Urothelium cell line (cell line): ENCODE measurements around the gene PPP1R3F.
"Not testable (repeated sequence)": the region's sequence is repeated elsewhere in the genome, so short reads cannot be mapped to it uniquely, and the experiment has no call there.

Experiments used
- DNase-seq: peaks from one replicate; pipeline ENCODE4 v3.0.0; 2011; ENCODE audit warnings: low spot score, mixed read lengths
- FAIRE-seq: peaks from 2 replicates; lab custom pipeline; 2011; peaks lifted over from hg19 to GRCh38; lab: Jason Lieb, UNC

Gene PPP1R3F

GRCh38 chrX:49308604-49309269 is 39.1 kb downstream of the PPP1R3F start:
- no peak for FAIRE-seq
- DNase-seq: no peak

GRCh38 chrX:49309401-49309981 is 39.9 kb downstream of the PPP1R3F start:
- DNase-seq (no peak), FAIRE-seq (no peak)

- FAIRE-seq: no peak
These were observed 40.8 kb downstream of the PPP1R3F start for GRCh38 chrX:49310371-49310770.

GRCh38 chrX:49312176-49312575 is 42.6 kb downstream of the PPP1R3F start:
- FAIRE-seq: no peak
- no peak for DNase-seq

More at GRCh38 chrX:49310371-49310770, 40.8 kb downstream of the PPP1R3F start:
- no peak for DNase-seq

- no peak for FAIRE-seq
These were observed 46.5 kb downstream of the PPP1R3F start for GRCh38 chrX:49316085-49316484.

GRCh38 chrX:49321737-49322136 is 52.1 kb downstream of the PPP1R3F start, which contains the start of gene GAGE12J:
Gene GAGE12J (plus strand): TSS chrX:49322037. CDS start chrX:49323194, 1,157 bp downstream.
- DNase-seq, FAIRE-seq: not testable (repeated sequence)

More at GRCh38 chrX:49316085-49316484, 46.5 kb downstream of the PPP1R3F start:
- no peak for DNase-seq

- not testable (repeated sequence) for FAIRE-seq, DNase-seq
These were observed 52.7 kb downstream of the PPP1R3F start for GRCh38 chrX:49322266-49322665.

GRCh38 chrX:49323735-49324134 is 54.1 kb downstream of the PPP1R3F start:
- FAIRE-seq, DNase-seq: not testable (repeated sequence)

GRCh38 chrX:49330421-49330820 is 60.8 kb downstream of the PPP1R3F start:
- FAIRE-seq, DNase-seq: not testable (repeated sequence)

- FAIRE-seq, DNase-seq: not testable (repeated sequence)
These were observed 61.7 kb downstream of the PPP1R3F start, which contains the start of gene GAGE13 for GRCh38 chrX:49331282-49331681. Gene GAGE13 (plus strand): TSS chrX:49331582. CDS start chrX:49332738, 1,156 bp downstream.

GRCh38 chrX:49331841-49332240 is 62.2 kb downstream of the PPP1R3F start:
- not testable (repeated sequence) for DNase-seq, FAIRE-seq
